Left ventricle myocardium inferior (tissue), 1 donor: ENCODE measurements around the gene DCAF17. TPM values are rescaled to one million over a fixed set of nuclear protein-coding genes. Genes with fewer than 3 reads are reported as not detected.

Source experiments
- DNase-seq: peaks from one replicate; pipeline ENCODE4 v3.0.0-alpha.2; 2020
- H3K27ac ChIP-seq: fragments of 200-600 bp; replicated peaks from 2 replicates; pipeline ENCODE4 v1.8.0; 2021
- H3K27me3 ChIP-seq: fragments of 200-600 bp; 2 replicates; pipeline ENCODE4 v1.8.0; 2021; ENCODE audit warnings: low read depth
- H3K36me3 ChIP-seq: fragments of 200-600 bp; 2 replicates; pipeline ENCODE4 v1.8.0; 2021
- H3K4me1 ChIP-seq: fragments of 200-600 bp; 2 replicates; pipeline ENCODE4 v1.8.0; 2021
- H3K4me3 ChIP-seq: fragments of 200-600 bp; 2 replicates; pipeline ENCODE4 v1.8.0; 2021; ENCODE audit warnings: mild to moderate bottlenecking, moderate library complexity
- H3K9me3 ChIP-seq: fragments of 200-600 bp; replicated peaks from 2 replicates; pipeline ENCODE4 v1.8.0; 2021
- intact Hi-C: fragments of 100-400 bp; cut with micrococcal nuclease; formaldehyde crosslinking; loops from one replicate; pipeline ENCODE4 v1.11.0; 2022
- total RNA-seq: library from RNA; stranded (reverse); fragmentation: NEBNext Ultra II Directional; extraction: Animal tissue kit (Norgen Biotek cat#: 25700); gene quantifications from one replicate; pipeline ENCODE4 v1.2.1, GENCODE V29; 2021
- TF ChIP-seq, protein P1 (sequence below): fragments of 200-600 bp; IDR thresholded peaks from 2 replicates; pipeline ENCODE4 v1.8.0; 2021; ENCODE audit warnings: antibody characterized with exemption, mild to moderate bottlenecking, borderline replicate concordance
- donor health status: DM: no; HTN: yes; CAD: no; lungs with severe emphysema.

The DCAF17 gene
- total RNA-seq, 1 donor from 2014 or later, result 5.2 TPM

DNA sequence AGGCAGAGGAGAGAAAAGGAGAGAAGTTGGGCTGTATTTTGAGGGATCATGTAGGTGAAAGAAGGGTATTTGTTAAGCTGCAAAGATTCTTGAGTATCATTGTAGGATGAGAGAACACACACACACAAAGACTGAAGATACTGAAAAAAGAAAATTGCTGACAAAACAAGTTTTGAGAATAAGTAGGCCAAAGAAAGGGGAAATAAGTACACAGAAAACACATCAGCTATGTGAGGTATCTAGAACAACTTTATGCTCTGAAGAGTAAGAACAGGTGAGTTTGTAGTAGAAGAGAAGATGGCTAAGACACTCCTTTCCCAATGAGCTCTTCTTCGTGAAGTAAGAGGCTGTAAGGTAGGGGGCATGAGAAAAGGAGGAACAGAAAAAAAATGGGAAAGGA, 28.5 kb upstream of the DCAF17 start:
- Histone ChIP-seq H3K27ac (no peak overlapping the region), H3K4me3 (no peak overlapping the region), H3K27me3 (no peaks in the 10 kb centered on the region), H3K9me3 (peaks cover 11% of the 10 kb centered on the region), H3K4me1 (peaks cover 9% of the 10 kb centered on the region), H3K36me3 (no peaks in the 10 kb centered on the region)
- TF ChIP-seq, protein P1, sequence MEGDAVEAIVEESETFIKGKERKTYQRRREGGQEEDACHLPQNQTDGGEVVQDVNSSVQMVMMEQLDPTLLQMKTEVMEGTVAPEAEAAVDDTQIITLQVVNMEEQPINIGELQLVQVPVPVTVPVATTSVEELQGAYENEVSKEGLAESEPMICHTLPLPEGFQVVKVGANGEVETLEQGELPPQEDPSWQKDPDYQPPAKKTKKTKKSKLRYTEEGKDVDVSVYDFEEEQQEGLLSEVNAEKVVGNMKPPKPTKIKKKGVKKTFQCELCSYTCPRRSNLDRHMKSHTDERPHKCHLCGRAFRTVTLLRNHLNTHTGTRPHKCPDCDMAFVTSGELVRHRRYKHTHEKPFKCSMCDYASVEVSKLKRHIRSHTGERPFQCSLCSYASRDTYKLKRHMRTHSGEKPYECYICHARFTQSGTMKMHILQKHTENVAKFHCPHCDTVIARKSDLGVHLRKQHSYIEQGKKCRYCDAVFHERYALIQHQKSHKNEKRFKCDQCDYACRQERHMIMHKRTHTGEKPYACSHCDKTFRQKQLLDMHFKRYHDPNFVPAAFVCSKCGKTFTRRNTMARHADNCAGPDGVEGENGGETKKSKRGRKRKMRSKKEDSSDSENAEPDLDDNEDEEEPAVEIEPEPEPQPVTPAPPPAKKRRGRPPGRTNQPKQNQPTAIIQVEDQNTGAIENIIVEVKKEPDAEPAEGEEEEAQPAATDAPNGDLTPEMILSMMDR, result no peak
- no peak for DNase-seq
- intact Hi-C loops, result no loop called here

DNA sequence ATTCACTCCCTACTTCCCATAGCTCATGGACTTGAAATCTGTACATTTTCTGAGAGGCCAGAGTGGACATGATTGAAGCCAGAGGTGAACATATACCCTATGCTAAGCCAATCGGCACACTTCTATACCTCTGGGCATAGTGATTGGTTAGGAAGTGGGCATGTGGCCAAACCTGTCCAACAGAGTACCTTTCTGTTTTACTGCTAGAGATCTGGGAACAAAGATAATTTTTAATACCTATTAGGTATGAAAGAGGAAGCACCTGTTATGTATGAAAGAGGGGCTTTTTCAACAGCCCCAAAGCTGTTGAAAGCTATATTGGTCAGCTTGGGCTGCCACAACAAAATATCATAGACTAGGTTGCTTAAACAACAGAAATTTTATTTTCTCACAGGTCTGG, 28.0 kb upstream of the DCAF17 start:
- Histone ChIP-seq H3K36me3 (no peaks in the 10 kb centered on the region), H3K27ac (no peak overlapping the region), H3K27me3 (no peaks in the 10 kb centered on the region), H3K9me3 (peaks cover 11% of the 10 kb centered on the region), H3K4me3 (no peak overlapping the region), H3K4me1 (peaks cover 9% of the 10 kb centered on the region)
- DNase-seq, result no peak
- TF ChIP-seq, protein P1, result no peak
- intact Hi-C loops, result no loop called here

DNA sequence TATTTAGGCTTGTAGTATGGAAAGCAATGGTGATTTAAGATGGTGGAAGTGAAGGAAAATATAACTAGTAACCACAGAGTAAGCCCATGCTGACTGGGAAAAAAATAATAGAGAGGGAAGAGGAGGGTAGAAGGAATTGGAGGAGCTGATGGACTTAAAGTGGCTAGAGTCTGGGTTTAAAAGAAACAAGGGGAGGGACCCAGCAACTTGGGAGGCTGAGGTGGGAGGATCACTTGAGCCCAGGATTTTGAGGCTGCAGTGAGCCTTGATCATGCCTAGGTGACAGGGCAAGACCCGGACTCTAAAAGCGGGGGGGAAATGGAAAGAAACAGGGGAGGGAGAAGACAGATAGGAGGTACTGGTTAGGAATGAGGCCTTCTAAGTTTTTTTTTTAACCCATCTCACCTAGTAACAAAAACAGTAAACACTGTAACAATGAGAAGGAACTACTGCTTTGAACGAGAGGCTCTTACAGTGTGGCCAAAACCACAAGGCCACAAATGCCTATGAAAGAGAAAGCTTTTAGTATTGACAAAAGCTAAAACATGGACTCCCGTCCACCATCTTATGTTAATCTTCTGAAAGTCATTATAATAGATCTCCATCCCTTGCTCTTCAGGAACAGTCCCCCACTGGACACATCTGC, 26.9 kb upstream of the DCAF17 start:
- intact Hi-C loops, result no loop called here
- no peaks in the 10 kb centered on the region for H3K27me3 ChIP-seq
- TF ChIP-seq, protein P1, result no peak

DNA sequence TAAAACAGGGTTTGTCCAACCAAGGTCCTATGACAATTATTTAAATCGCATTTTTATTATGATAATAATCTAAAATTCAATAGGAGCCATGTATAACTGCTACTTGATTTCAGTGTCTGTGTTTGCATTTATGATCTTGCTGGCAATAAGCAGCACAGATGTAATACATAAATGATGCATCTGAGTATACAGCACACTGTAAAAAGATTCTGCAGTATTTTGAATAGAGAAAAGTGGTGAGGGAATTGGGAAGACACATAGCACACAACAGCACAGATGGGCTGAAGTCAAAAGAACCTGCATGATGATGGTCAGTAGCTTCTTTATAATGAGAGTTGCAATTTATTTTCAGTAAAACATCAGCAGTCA, 26.4 kb upstream of the DCAF17 start:
- DNase-seq, result no peak
- Histone ChIP-seq H3K36me3 (no peaks in the 10 kb centered on the region), H3K4me1 (peaks cover 9% of the 10 kb centered on the region), H3K27ac (no peak overlapping the region), H3K9me3 (no peaks in the 10 kb centered on the region), H3K4me3 (no peak overlapping the region), H3K27me3 (no peaks in the 10 kb centered on the region)
- TF ChIP-seq, protein P1, result no peak
- intact Hi-C loops, result no loop called here

More for the DNA sequence above, 26.9 kb upstream of the DCAF17 start:
- H3K9me3 ChIP-seq, result peaks cover 5% of the 10 kb centered on the region
- H3K27ac ChIP-seq, result no peak overlapping the region
- DNase-seq, result no peak
- H3K36me3 ChIP-seq, result no peaks in the 10 kb centered on the region
- peaks cover 9% of the 10 kb centered on the region for H3K4me1 ChIP-seq
- H3K4me3 ChIP-seq, result no peak overlapping the region

DNA sequence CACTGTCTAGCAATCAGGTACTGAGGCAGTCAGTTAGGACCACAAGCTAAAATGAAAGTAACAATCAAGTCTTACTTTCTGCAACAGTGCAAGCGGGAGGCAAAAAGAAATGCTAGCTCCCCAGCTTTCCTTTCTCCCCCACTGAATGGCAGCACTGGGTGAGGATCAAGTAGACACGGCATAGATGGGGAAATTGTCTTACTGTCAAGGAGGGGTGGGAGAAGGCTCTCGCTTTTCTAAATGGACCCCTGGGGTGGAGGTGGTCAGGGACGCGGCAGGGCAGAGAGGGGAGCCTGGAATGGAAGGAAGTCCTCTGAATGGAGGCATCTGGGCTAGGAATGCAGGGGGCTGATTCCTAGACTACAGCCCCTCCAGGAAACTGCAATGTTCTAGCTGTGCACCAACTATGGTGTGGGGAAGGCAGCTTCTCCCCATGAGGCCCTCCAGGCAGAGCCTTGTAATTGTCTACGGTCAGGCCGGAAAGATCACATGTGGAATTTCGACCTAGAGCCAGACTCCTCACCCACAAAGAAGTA, 24.5 kb upstream of the DCAF17 start:
- TF ChIP-seq, protein P1, result no peak
- DNase-seq, result no peak
- H3K27me3 ChIP-seq, result no peaks in the 10 kb centered on the region
- H3K9me3 ChIP-seq, result no peaks in the 10 kb centered on the region
- H3K4me1 ChIP-seq, result peaks cover 9% of the 10 kb centered on the region
- intact Hi-C loops, result no loop called here
- H3K27ac ChIP-seq, result no peak overlapping the region
- no peaks in the 10 kb centered on the region for H3K36me3 ChIP-seq
- H3K4me3 ChIP-seq, result peak overlapping the region; percentile 48
